C4-2B (cell line): ENCODE data around the gene CTNNB1.

Experiments
- CTCF ChIP-seq: fragments of 450-650 bp; conservative IDR thresholded peaks from 2 replicates; pipeline ENCODE4 v1.5.1; 2017; ENCODE audit warnings: mild to moderate bottlenecking
- ZFX ChIP-seq: fragments of 450-650 bp; IDR thresholded peaks from 2 replicates; pipeline ENCODE4 v1.6.1; 2017

- no peak for TF ChIP-seq CTCF
- TF ChIP-seq ZFX, result no peak
These were observed 25.0 kb downstream of the CTNNB1 start for GRCh38 chr3:41224120-41224806.
